HCT116 (cell line): Measurements from ENCODE around the gene S1PR3.

Experiments
- ELF1 ChIP-seq: IDR thresholded peaks from 2 replicates; pipeline ENCODE4 v1.6.1; 2012; ENCODE audit warnings: low read depth, borderline replicate concordance
- POLR2AphosphoS5 ChIP-seq: IDR thresholded peaks from 2 replicates; pipeline ENCODE4 v1.6.1; 2011; ENCODE audit warnings: mild to moderate bottlenecking, low read depth, low read length, moderate library complexity

DNA sequence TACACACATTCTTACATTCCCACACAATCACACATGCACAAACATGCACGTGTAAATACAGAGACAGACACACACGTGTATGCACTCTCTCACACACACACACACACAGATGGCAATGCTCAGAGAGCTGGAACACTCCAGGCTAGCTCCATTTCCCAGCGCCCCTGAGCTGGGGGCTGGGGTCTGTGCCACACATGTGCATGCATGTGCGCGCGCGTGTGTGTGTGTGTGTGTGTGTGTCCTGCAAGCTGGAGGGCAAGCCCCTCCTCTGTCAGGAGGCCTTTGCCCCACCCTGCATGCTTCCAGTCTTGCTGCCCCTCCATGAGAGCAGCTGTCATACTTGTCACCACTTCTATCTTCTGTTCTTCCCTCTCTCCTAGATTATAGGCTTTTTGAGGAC is 16.6 kb upstream of the S1PR3 start:
- TF ChIP-seq POLR2AphosphoS5: no peak
- no peak for TF ChIP-seq ELF1
